Upper lobe of right lung (tissue), 1 donor: ENCODE results near the gene MACIR. TPM values are rescaled to one million over a fixed set of nuclear protein-coding genes. Genes with fewer than 3 reads are reported as not detected.

Experiments used
- ATAC-seq: fragments of 200-7000 bp; cut with Tn5 transposase; one replicate; pipeline ENCODE4 v1.9.1; 2020; ENCODE audit warnings: mild to moderate bottlenecking, moderate library complexity
- DNase-seq: peaks from one replicate; pipeline ENCODE4 v3.0.0-alpha.2; 2020
- H3K27ac ChIP-seq: fragments of 200-600 bp; one replicate; pipeline ENCODE4 v1.8.0; 2022
- H3K27me3 ChIP-seq: fragments of 200-600 bp; one replicate; pipeline ENCODE4 v1.8.0; 2022; ENCODE audit warnings: mild to moderate bottlenecking
- H3K36me3 ChIP-seq: fragments of 200-600 bp; one replicate; pipeline ENCODE4 v1.8.0; 2022
- H3K4me1 ChIP-seq: fragments of 200-600 bp; one replicate; pipeline ENCODE4 v1.8.0; 2022
- H3K4me3 ChIP-seq: fragments of 200-600 bp; one replicate; pipeline ENCODE4 v1.8.0; 2022; ENCODE audit warnings: mild to moderate bottlenecking
- H3K9me3 ChIP-seq: fragments of 200-600 bp; one replicate; pipeline ENCODE4 v1.8.0; 2022
- intact Hi-C: fragments of 100-400 bp; cut with DNase I; formaldehyde crosslinking; loops from one replicate; pipeline ENCODE4 v1.11.0; 2022
- total RNA-seq: library from RNA; stranded (reverse); fragmentation: NEBNext Ultra II Directional; extraction: Animal tissue kit (Norgen Biotek cat#: 25700); gene quantifications from one replicate; pipeline ENCODE4 v1.2.1, GENCODE V29; 2021
- TF ChIP-seq, protein P1 (sequence below): fragments of 200-600 bp; IDR thresholded peaks from one replicate; pipeline ENCODE4 v1.8.0; 2022; ENCODE audit warnings: antibody characterized with exemption
- donor health status: DM: no; HTN: yes; CAD: no; lungs with severe emphysema.

Gene MACIR
- total RNA-seq, 1 donor from 2014 or later: 4.2 TPM

DNA sequence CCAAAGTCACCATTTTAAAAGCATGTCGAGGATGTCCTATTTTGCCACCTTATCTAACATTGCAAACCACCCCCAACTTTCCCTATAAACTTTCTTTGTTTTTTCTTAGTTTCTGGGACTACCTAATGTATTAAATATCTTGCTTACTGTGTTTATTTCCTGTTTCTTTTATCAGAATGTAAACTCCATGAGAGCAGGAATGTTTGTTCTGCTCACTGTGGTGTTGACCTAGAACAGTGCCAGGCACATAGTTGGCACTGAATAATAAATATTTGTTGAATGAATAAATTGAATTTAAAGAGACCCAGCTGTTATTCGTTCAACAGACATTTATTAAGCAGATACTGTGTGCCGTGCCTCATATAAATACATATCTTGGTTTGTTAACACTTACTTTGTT is 35.2 kb downstream of the MACIR start:
- DNase-seq (no peak), ATAC-seq (no peak)
- no peak overlapping the region for H3K27ac ChIP-seq
- H3K4me3 ChIP-seq: no peak overlapping the region
- H3K9me3 ChIP-seq: no peaks in the 10 kb centered on the region
- H3K4me1 ChIP-seq: no peaks in the 10 kb centered on the region
- no peaks in the 10 kb centered on the region for H3K36me3 ChIP-seq
- TF ChIP-seq, protein P1, sequence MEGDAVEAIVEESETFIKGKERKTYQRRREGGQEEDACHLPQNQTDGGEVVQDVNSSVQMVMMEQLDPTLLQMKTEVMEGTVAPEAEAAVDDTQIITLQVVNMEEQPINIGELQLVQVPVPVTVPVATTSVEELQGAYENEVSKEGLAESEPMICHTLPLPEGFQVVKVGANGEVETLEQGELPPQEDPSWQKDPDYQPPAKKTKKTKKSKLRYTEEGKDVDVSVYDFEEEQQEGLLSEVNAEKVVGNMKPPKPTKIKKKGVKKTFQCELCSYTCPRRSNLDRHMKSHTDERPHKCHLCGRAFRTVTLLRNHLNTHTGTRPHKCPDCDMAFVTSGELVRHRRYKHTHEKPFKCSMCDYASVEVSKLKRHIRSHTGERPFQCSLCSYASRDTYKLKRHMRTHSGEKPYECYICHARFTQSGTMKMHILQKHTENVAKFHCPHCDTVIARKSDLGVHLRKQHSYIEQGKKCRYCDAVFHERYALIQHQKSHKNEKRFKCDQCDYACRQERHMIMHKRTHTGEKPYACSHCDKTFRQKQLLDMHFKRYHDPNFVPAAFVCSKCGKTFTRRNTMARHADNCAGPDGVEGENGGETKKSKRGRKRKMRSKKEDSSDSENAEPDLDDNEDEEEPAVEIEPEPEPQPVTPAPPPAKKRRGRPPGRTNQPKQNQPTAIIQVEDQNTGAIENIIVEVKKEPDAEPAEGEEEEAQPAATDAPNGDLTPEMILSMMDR: no peak
- no peaks in the 10 kb centered on the region for H3K27me3 ChIP-seq
- intact Hi-C loops: no loop called here

DNA sequence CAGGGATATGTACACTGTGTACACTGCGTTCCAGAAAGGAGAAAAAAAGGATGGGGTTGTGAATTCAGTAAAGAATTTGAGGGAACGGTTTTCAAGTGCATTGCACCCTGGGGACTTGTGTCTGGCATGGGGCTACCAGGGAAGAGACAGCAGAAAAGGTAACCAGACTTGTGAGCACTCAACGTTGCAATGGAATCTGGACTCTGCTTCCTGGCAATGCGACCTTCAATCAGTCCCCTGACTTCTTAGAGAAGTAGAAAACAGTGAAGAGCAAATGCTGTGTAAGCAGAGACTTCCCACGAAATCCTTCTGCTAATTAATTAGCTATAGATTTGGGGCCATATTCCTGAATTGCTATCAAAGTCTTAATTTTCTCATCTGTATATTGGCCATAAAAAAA is 36.3 kb downstream of the MACIR start:
- TF ChIP-seq, protein P1: no peak
- intact Hi-C loops: no loop called here

DNA sequence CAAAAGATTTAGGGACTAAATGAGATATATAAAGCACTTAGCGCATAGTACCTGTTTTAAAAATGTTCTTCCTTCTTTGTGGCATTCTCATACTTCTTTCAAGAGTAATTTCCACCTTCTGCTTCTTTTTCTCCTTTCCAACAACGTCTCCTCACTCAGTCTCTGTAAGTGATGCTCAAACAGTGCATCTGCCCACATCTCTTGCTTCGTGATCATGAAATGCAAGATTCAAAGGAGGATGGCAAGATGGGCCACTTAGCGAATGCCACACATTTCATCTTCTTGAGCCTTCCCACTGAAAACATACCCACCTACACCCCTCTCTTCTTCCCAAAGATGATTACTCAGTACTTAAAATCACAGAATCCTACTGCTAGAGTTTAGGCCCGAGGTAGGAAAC is 36.9 kb downstream of the MACIR start:
- Histone ChIP-seq H3K27me3 (no peaks in the 10 kb centered on the region), H3K4me3 (no peak overlapping the region), H3K4me1 (no peaks in the 10 kb centered on the region), H3K27ac (no peak overlapping the region), H3K9me3 (no peaks in the 10 kb centered on the region), H3K36me3 (no peaks in the 10 kb centered on the region)
- no peak for ATAC-seq
- TF ChIP-seq, protein P1: no peak
- no peak for DNase-seq
- intact Hi-C loops: no loop called here

More for the DNA sequence above, 36.3 kb downstream of the MACIR start:
- no peaks in the 10 kb centered on the region for H3K36me3 ChIP-seq
- ATAC-seq: no peak
- H3K27me3 ChIP-seq: no peaks in the 10 kb centered on the region
- H3K9me3 ChIP-seq: no peaks in the 10 kb centered on the region
- no peak overlapping the region for H3K4me3 ChIP-seq
- no peak overlapping the region for H3K27ac ChIP-seq
- no peak for DNase-seq
- H3K4me1 ChIP-seq: no peaks in the 10 kb centered on the region

DNA sequence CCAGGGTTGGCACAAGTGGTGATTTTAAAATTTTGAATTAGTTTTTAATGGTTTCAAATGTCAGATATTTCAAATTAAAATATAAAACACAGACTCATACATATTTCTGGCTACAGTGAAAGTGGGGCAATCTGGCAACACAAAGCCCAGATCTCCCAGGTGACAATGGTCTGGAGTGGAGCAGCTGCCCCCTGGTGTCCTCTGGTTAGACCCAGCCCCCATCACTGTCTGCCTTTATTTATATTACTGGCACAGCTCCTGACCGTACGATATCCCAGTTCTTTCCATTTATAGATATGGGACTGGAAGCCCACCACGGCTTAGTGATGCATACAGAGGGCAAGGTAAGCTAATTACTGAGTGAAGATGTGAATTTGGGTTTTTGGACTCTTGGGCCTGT is 37.3 kb downstream of the MACIR start:
- H3K4me3 ChIP-seq: no peak overlapping the region
- TF ChIP-seq, protein P1: no peak
- ATAC-seq: no peak
- H3K27me3 ChIP-seq: no peaks in the 10 kb centered on the region
- no peak for DNase-seq
- H3K9me3 ChIP-seq: no peaks in the 10 kb centered on the region
- no peaks in the 10 kb centered on the region for H3K36me3 ChIP-seq
- H3K27ac ChIP-seq: no peak overlapping the region
- intact Hi-C loops: no loop called here
- H3K4me1 ChIP-seq: no peaks in the 10 kb centered on the region

DNA sequence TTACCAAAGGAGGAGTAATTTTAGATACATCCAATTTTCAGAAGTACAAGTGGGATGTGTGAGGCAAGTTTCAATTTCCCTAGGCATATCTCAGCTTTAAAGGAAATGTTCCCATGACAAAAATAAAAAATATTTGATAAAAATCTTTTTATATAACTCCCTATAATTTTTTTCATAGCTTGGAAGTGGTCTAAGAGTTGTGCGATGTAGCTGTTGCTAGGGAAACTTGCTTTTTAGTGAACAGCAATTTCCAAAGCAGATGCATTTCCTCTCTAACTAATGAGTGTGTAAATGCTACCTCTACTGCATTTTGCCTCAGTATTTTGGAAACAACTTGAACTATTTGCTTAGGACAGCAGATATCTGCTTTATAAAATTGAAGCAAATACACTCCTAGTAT is 39.6 kb downstream of the MACIR start:
- Histone ChIP-seq H3K4me1 (no peaks in the 10 kb centered on the region), H3K27ac (no peak overlapping the region), H3K36me3 (no peaks in the 10 kb centered on the region), H3K27me3 (no peaks in the 10 kb centered on the region), H3K9me3 (no peaks in the 10 kb centered on the region), H3K4me3 (no peak overlapping the region)
- intact Hi-C loops: no loop called here
- no peak for DNase-seq
- ATAC-seq: no peak
- TF ChIP-seq, protein P1: no peak

DNA sequence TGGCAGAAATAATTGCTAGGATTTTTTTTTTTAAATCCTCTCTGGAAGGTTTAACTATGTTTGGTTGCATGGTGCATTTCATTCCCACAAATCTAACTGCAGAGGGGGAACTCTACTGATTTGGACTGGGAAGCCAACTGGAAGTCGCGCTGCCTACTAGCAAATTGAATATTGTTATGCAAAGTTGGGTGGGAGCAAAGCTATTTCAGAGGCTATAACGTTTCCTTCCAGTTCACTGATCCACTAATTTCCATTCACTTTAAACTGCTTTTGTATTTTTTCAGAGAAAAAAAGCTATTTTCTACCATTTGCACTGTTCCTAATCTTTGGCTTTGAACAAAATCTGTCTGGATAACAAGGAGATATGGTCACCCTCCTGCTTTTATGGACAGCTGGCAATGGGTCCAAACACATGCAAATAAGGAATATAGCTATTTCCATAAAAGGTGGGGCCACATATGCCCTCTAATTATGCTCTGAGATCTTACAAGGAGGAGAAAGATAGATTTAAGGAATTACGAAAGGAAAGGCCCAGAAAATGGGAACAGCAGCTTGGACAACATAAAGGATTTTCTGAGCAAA is 40.1 kb downstream of the MACIR start:
- TF ChIP-seq, protein P1: no peak
- no peak overlapping the region for H3K27ac ChIP-seq
- no peaks in the 10 kb centered on the region for H3K4me1 ChIP-seq
- ATAC-seq: no peak
- no peak for DNase-seq
- H3K9me3 ChIP-seq: no peaks in the 10 kb centered on the region
- H3K27me3 ChIP-seq: no peaks in the 10 kb centered on the region
- H3K4me3 ChIP-seq: no peak overlapping the region
- H3K36me3 ChIP-seq: no peaks in the 10 kb centered on the region
- intact Hi-C loops: no loop called here
